HUES48 (cell line): ENCODE measurements around the gene SLC18A3.

ENCODE experiments used
- H3K27ac ChIP-seq: one replicate; pipeline ENCODE4 v1.7.0; 2013; ENCODE audit warnings: low read depth, low read length, inconsistent platforms
- H3K27me3 ChIP-seq: 2 replicates; pipeline ENCODE4 v1.6.1; 2013; ENCODE audit warnings: mild to moderate bottlenecking, low read length; ENCODE audit not compliant: control insufficient read depth, insufficient read depth
- H3K36me3 ChIP-seq: 2 replicates; pipeline ENCODE4 v1.6.1; 2013; ENCODE audit warnings: low read length; ENCODE audit not compliant: control insufficient read depth, insufficient read depth
- H3K4me1 ChIP-seq: 2 replicates; pipeline ENCODE4 v1.6.1; 2013; ENCODE audit warnings: mild to moderate bottlenecking, low read length; ENCODE audit not compliant: control insufficient read depth, insufficient read depth
- H3K4me3 ChIP-seq: 2 replicates; pipeline ENCODE4 v1.5.1; 2013; ENCODE audit warnings: mild to moderate bottlenecking, low read depth, low read length
- H3K9ac ChIP-seq: 2 replicates; pipeline ENCODE4 v1.6.1; 2013; ENCODE audit warnings: mild to moderate bottlenecking, low read depth, low read length, moderate library complexity
- H3K9me3 ChIP-seq: 2 replicates; pipeline ENCODE4 v1.6.1; 2013; ENCODE audit warnings: low read length; ENCODE audit not compliant: control insufficient read depth, insufficient read depth

SLC18A3 gene

GRCh38 chr10:49596836-49597235, 13.3 kb upstream of the SLC18A3 start:
- Histone ChIP-seq H3K9me3 (no peaks in the 10 kb centered on the region), H3K9ac (no peak overlapping the region), H3K4me3 (no peak overlapping the region), H3K4me1 (no peaks in the 10 kb centered on the region), H3K27ac (no peak overlapping the region), H3K27me3 (peaks cover 3% of the 10 kb centered on the region; the same call in 1 of the 2 replicates), H3K36me3 (no peaks in the 10 kb centered on the region)

GRCh38 chr10:49597426-49598163, 12.5 kb upstream of the SLC18A3 start:
- H3K27me3 ChIP-seq = peaks cover 11% of the 10 kb centered on the region; the same call in 1 of the 2 replicates
- H3K9me3 ChIP-seq = no peaks in the 10 kb centered on the region
- no peak overlapping the region for H3K9ac ChIP-seq
- H3K36me3 ChIP-seq = no peaks in the 10 kb centered on the region
- no peaks in the 10 kb centered on the region for H3K4me1 ChIP-seq
- no peak overlapping the region for H3K4me3 ChIP-seq
- H3K27ac ChIP-seq = no peak overlapping the region

GRCh38 chr10:49598164-49598856, 11.8 kb upstream of the SLC18A3 start:
- Histone ChIP-seq H3K27me3 (peaks cover 17% of the 10 kb centered on the region; the same call in 1 of the 2 replicates), H3K4me3 (no peak overlapping the region), H3K27ac (no peak overlapping the region), H3K9ac (no peak overlapping the region), H3K9me3 (no peaks in the 10 kb centered on the region), H3K4me1 (no peaks in the 10 kb centered on the region), H3K36me3 (no peaks in the 10 kb centered on the region)

- no peak overlapping the region for H3K27ac ChIP-seq
- peaks cover 24% of the 10 kb centered on the region for H3K27me3 ChIP-seq
- no peak overlapping the region for H3K9ac ChIP-seq
- no peaks in the 10 kb centered on the region for H3K4me1 ChIP-seq
- H3K9me3 ChIP-seq = no peaks in the 10 kb centered on the region
- no peak overlapping the region for H3K4me3 ChIP-seq
- no peaks in the 10 kb centered on the region for H3K36me3 ChIP-seq
Observed at GRCh38 chr10:49598986-49599385, 11.1 kb upstream of the SLC18A3 start.

GRCh38 chr10:49599546-49599945, 10.6 kb upstream of the SLC18A3 start:
- Histone ChIP-seq H3K9ac (no peak overlapping the region), H3K36me3 (no peaks in the 10 kb centered on the region)

GRCh38 chr10:49600046-49600445, 10.1 kb upstream of the SLC18A3 start:
- peaks cover 31% of the 10 kb centered on the region for H3K27me3 ChIP-seq
- no peak overlapping the region for H3K9ac ChIP-seq
- H3K4me1 ChIP-seq = no peaks in the 10 kb centered on the region
- no peak overlapping the region for H3K27ac ChIP-seq
- H3K4me3 ChIP-seq = no peak overlapping the region
- no peaks in the 10 kb centered on the region for H3K9me3 ChIP-seq
- H3K36me3 ChIP-seq = no peaks in the 10 kb centered on the region

More at GRCh38 chr10:49599546-49599945, 10.6 kb upstream of the SLC18A3 start:
- H3K27ac ChIP-seq = no peak overlapping the region
- H3K4me3 ChIP-seq = no peak overlapping the region
- no peaks in the 10 kb centered on the region for H3K4me1 ChIP-seq
- no peaks in the 10 kb centered on the region for H3K9me3 ChIP-seq
- peaks cover 29% of the 10 kb centered on the region for H3K27me3 ChIP-seq

- Histone ChIP-seq H3K4me1 (no peaks in the 10 kb centered on the region), H3K9me3 (no peaks in the 10 kb centered on the region), H3K27me3 (peaks cover 40% of the 10 kb centered on the region), H3K9ac (no peak overlapping the region), H3K27ac (no peak overlapping the region), H3K4me3 (no peak overlapping the region), H3K36me3 (no peaks in the 10 kb centered on the region)
Observed at GRCh38 chr10:49600781-49601400, 9.2 kb upstream of the SLC18A3 start.

GRCh38 chr10:49601857-49602256, 8.3 kb upstream of the SLC18A3 start:
- Histone ChIP-seq H3K9ac (no peak overlapping the region), H3K9me3 (no peaks in the 10 kb centered on the region), H3K36me3 (no peaks in the 10 kb centered on the region), H3K4me1 (no peaks in the 10 kb centered on the region), H3K4me3 (no peak overlapping the region), H3K27me3 (peaks cover 49% of the 10 kb centered on the region), H3K27ac (no peak overlapping the region)

- Histone ChIP-seq H3K27ac (no peak overlapping the region), H3K36me3 (no peaks in the 10 kb centered on the region), H3K9me3 (no peaks in the 10 kb centered on the region), H3K27me3 (peaks cover 56% of the 10 kb centered on the region), H3K4me3 (no peak overlapping the region), H3K9ac (no peak overlapping the region), H3K4me1 (no peaks in the 10 kb centered on the region; the same call in 1 of the 2 replicates)
Observed at GRCh38 chr10:49602380-49603023, 7.6 kb upstream of the SLC18A3 start.

GRCh38 chr10:49605216-49605938, 4.7 kb upstream of the SLC18A3 start:
- H3K27me3 ChIP-seq = peaks cover 82% of the 10 kb centered on the region

More at GRCh38 chr10:49605216-49605938, 4.7 kb upstream of the SLC18A3 start:
- Histone ChIP-seq H3K27ac (no peak overlapping the region), H3K4me3 (no peak overlapping the region), H3K4me1 (peaks cover 8% of the 10 kb centered on the region), H3K36me3 (no peaks in the 10 kb centered on the region), H3K9me3 (no peaks in the 10 kb centered on the region), H3K9ac (no peak overlapping the region)
